Activated B cell treated with CpG ODN at 0.5 μM for 24 hours (primary cell): ENCODE measurements around the gene PPEF1. TPM values are rescaled to one million over a fixed set of nuclear protein-coding genes. Genes with fewer than 3 reads are reported as not detected.

Experiments used
- ATAC-seq: fragments of 200-7000 bp; cut with Tn5 transposase; one replicate; pipeline ENCODE4 v1.10.0; 2021; ENCODE audit warnings: low read depth, mild to moderate bottlenecking, moderate library complexity
- CTCF ChIA-PET: fragments of 350-600 bp; sonication (Branson Sonifier 250); formaldehyde crosslinking; loops from one replicate; lab custom pipeline; 2021; ENCODE audit warnings: antibody characterized with exemption; lab: Charles Lee
- POLR2A ChIA-PET: fragments of 350-600 bp; sonication (Branson Sonifier 250); formaldehyde crosslinking; loops from one replicate; lab custom pipeline; 2021; ENCODE audit warnings: antibody characterized with exemption; lab: Charles Lee
- DNase-seq: peaks from one replicate; pipeline ENCODE4 v3.0.0; 2022
- H3K27ac Mint-ChIP-seq: one replicate; pipeline ENCODE4 v1.8.0; 2020; ENCODE audit warnings: mixed read lengths
- H3K27me3 Mint-ChIP-seq: one replicate; pipeline ENCODE4 v1.8.0; 2021; ENCODE audit warnings: mixed read lengths
- H3K36me3 Mint-ChIP-seq: one replicate; pipeline ENCODE4 v1.8.0; 2021; ENCODE audit warnings: low read depth, mixed read lengths
- H3K4me1 Mint-ChIP-seq: one replicate; pipeline ENCODE4 v1.8.0; 2021; ENCODE audit warnings: mixed read lengths
- H3K4me3 Mint-ChIP-seq: one replicate; pipeline ENCODE4 v1.8.0; 2020; ENCODE audit warnings: mild to moderate bottlenecking, mixed read lengths
- H3K9me3 Mint-ChIP-seq: one replicate; pipeline ENCODE4 v1.8.0; 2020; ENCODE audit warnings: mixed read lengths
- intact Hi-C: fragments of 100-400 bp; cut with micrococcal nuclease; formaldehyde crosslinking; loops from one replicate; pipeline ENCODE4 v1.15.1; 2024
- total RNA-seq: library from RNA; stranded (reverse); gene quantifications from 2 replicates; pipeline ENCODE4 v1.2.3, GENCODE V29; 2022
- TF ChIP-seq, protein P1 (sequence below): fragments of 200-600 bp; IDR thresholded peaks from one replicate; pipeline ENCODE4 v1.8.0; 2022; ENCODE audit warnings: antibody characterized with exemption, mild to moderate bottlenecking

PPEF1 gene
- total RNA-seq, 1 donor from 2014 or later, result not detected

DNA sequence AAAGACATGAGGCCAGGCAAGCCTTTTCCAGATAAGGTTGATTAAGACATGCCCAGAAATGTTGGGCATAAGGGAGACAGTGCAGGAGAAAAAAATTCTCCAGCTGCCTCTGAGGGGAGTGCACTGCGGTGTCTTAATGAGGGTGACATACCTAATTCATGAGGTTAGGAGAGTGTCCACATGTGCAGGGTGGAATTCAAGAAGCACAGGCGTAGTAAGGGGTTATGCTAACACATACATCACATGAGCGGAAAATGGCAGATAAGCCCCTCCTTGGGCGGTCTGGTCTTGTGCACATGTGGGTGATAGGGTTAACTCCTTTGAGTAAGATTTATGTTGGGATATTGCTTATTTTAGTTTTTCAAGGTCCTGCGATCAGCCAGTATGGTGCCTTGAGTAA lies 154.1 kb downstream of the PPEF1 start:
- Mint-ChIP-seq H3K4me1 (peaks cover 2% of the 10 kb centered on the region), H3K27me3 (no peaks in the 10 kb centered on the region), H3K36me3 (no peaks in the 10 kb centered on the region), H3K4me3 (no peak overlapping the region), H3K9me3 (no peaks in the 10 kb centered on the region), H3K27ac (no peak overlapping the region)
- intact Hi-C loops, result no loop called here
- DNase-seq (no peak), ATAC-seq (no peak)
- TF ChIP-seq, protein P1, sequence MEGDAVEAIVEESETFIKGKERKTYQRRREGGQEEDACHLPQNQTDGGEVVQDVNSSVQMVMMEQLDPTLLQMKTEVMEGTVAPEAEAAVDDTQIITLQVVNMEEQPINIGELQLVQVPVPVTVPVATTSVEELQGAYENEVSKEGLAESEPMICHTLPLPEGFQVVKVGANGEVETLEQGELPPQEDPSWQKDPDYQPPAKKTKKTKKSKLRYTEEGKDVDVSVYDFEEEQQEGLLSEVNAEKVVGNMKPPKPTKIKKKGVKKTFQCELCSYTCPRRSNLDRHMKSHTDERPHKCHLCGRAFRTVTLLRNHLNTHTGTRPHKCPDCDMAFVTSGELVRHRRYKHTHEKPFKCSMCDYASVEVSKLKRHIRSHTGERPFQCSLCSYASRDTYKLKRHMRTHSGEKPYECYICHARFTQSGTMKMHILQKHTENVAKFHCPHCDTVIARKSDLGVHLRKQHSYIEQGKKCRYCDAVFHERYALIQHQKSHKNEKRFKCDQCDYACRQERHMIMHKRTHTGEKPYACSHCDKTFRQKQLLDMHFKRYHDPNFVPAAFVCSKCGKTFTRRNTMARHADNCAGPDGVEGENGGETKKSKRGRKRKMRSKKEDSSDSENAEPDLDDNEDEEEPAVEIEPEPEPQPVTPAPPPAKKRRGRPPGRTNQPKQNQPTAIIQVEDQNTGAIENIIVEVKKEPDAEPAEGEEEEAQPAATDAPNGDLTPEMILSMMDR, result no peak
- ChIA-PET CTCF (no interaction called here), POLR2A (no interaction called here)

- Mint-ChIP-seq H3K36me3 (no peaks in the 10 kb centered on the region), H3K27me3 (no peaks in the 10 kb centered on the region), H3K9me3 (no peaks in the 10 kb centered on the region), H3K4me1 (no peaks in the 10 kb centered on the region), H3K4me3 (no peak overlapping the region), H3K27ac (no peak overlapping the region)
- TF ChIP-seq, protein P1, result no peak
- ATAC-seq, result no peak
- DNase-seq, result no peak
- POLR2A ChIA-PET, result no interaction called here
- intact Hi-C loops, result no loop called here
- CTCF ChIA-PET, result no interaction called here
Measured at GRCh38 chrX:18864390-18864920, 157.0 kb downstream of the PPEF1 start.

DNA sequence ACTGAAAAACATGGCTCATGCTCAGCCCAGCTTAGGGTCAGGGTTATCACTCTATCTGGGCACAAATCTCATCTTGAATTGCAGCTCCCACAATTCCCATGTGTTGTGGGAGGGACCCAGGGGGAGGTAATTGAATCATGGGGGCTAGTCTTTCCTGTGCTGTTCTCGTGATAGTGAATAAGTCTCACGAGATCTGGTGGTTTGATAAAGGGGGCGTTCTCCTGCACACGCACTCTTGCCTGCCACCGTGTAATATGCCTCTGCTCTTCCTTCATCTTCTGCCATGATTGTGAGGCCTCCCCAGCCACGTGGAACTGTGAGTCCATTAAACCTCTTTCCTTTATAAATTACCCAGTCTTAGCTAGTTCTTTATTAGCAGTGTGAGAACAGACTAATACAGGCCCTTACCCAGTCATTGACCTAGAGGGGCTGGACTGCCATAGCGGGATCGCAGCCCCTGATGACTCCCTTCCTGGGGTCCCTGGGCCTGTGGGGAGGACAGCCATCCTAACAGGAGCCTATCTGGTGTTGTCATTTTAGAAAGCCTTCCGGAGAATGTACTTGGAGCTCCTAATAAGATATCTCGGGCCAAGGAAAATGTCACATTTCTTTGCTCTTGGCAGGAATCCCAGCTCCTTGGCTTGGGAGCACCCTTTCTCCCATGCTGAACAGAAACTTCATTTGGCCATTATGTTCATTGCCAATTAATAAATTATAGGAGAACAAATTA lies 163.9 kb downstream of the PPEF1 start:
- DNase-seq (no peak), ATAC-seq (no peak)
- TF ChIP-seq, protein P1, result no peak
- no peaks in the 10 kb centered on the region for H3K36me3 Mint-ChIP-seq
- no peaks in the 10 kb centered on the region for H3K27me3 Mint-ChIP-seq
- H3K4me1 Mint-ChIP-seq, result no peaks in the 10 kb centered on the region
- no peak overlapping the region for H3K27ac Mint-ChIP-seq
- POLR2A ChIA-PET, result no interaction called here
- CTCF ChIA-PET, result no interaction called here
- no peaks in the 10 kb centered on the region for H3K9me3 Mint-ChIP-seq
- intact Hi-C loops, result no loop called here
- H3K4me3 Mint-ChIP-seq, result no peak overlapping the region

GRCh38 chrX:18871970-18872369 lies 164.5 kb downstream of the PPEF1 start:
- no peak overlapping the region for H3K27ac Mint-ChIP-seq
- no peaks in the 10 kb centered on the region for H3K36me3 Mint-ChIP-seq
- no peaks in the 10 kb centered on the region for H3K27me3 Mint-ChIP-seq
- TF ChIP-seq, protein P1, result no peak
- ATAC-seq (no peak), DNase-seq (no peak)
- no peaks in the 10 kb centered on the region for H3K4me1 Mint-ChIP-seq
- H3K9me3 Mint-ChIP-seq, result no peaks in the 10 kb centered on the region
- POLR2A ChIA-PET, result no interaction called here
- intact Hi-C loops, result no loop called here
- CTCF ChIA-PET, result no interaction called here
- no peak overlapping the region for H3K4me3 Mint-ChIP-seq

GRCh38 chrX:18872621-18873020 lies 165.2 kb downstream of the PPEF1 start:
- no peaks in the 10 kb centered on the region for H3K27me3 Mint-ChIP-seq
- intact Hi-C loops, result no loop called here
- H3K4me1 Mint-ChIP-seq, result no peaks in the 10 kb centered on the region
- no peak for ATAC-seq
- no peak for DNase-seq
- H3K36me3 Mint-ChIP-seq, result no peaks in the 10 kb centered on the region
- no peak overlapping the region for H3K27ac Mint-ChIP-seq
- H3K9me3 Mint-ChIP-seq, result no peaks in the 10 kb centered on the region
- POLR2A ChIA-PET, result no interaction called here
- no peak overlapping the region for H3K4me3 Mint-ChIP-seq
- CTCF ChIA-PET, result no interaction called here
- TF ChIP-seq, protein P1, result no peak
